Activated CD4-positive, CD25-positive, alpha-beta regulatory T cell treated with anti-CD3 and anti-CD28 coated beads, Interleukin-2, amount 50 U/mL, for 16 hours (primary cell): ENCODE measurements around the gene SCFD2.

Experiments
- DNase-seq: peaks from one replicate; pipeline ENCODE4 v3.0.0-alpha.2; 2020; ENCODE audit warnings: low read depth, low spot score

Gene SCFD2

GRCh38 chr4:52861171-52861823, 504.6 kb downstream of the SCFD2 start:
- DNase-seq, result no peak

- DNase-seq, result no peak
Observed at GRCh38 chr4:52860361-52860760, 505.5 kb downstream of the SCFD2 start.

GRCh38 chr4:52856801-52857200, 509.1 kb downstream of the SCFD2 start:
- no peak for DNase-seq

- no peak for DNase-seq
Observed at GRCh38 chr4:52853351-52853750, 512.5 kb downstream of the SCFD2 start.

- no peak for DNase-seq
Observed at GRCh38 chr4:52852711-52853110, 513.1 kb downstream of the SCFD2 start.

GRCh38 chr4:52852041-52852440, 513.8 kb downstream of the SCFD2 start:
- no peak for DNase-seq

- DNase-seq, result no peak
Observed at GRCh38 chr4:52850406-52851124, 515.3 kb downstream of the SCFD2 start.

- DNase-seq, result no peak
Observed at GRCh38 chr4:52848254-52848653, 517.6 kb downstream of the SCFD2 start.

- DNase-seq, result no peak
Observed at GRCh38 chr4:52846502-52846901, 519.4 kb downstream of the SCFD2 start.

GRCh38 chr4:52844596-52844995, 521.3 kb downstream of the SCFD2 start:
- DNase-seq, result no peak

- no peak for DNase-seq
Observed at GRCh38 chr4:52843958-52844357, 521.9 kb downstream of the SCFD2 start.

- DNase-seq, result no peak
Observed at GRCh38 chr4:52843351-52843750, 522.5 kb downstream of the SCFD2 start.

GRCh38 chr4:52842792-52843191, 523.1 kb downstream of the SCFD2 start:
- no peak for DNase-seq

GRCh38 chr4:52841682-52842456, 524.0 kb downstream of the SCFD2 start:
- no peak for DNase-seq

- DNase-seq, result no peak
Observed at GRCh38 chr4:52840531-52841370, 525.1 kb downstream of the SCFD2 start.

- DNase-seq, result no peak
Observed at GRCh38 chr4:52838729-52839586, 526.9 kb downstream of the SCFD2 start.

GRCh38 chr4:52837716-52838558, 527.9 kb downstream of the SCFD2 start:
- DNase-seq, result no peak

- no peak for DNase-seq
Observed at GRCh38 chr4:52836678-52837077, 529.2 kb downstream of the SCFD2 start.

GRCh38 chr4:52836120-52836519, 529.7 kb downstream of the SCFD2 start:
- no peak for DNase-seq
